NCI-H187 (cell line): ENCODE data around the gene NPAS3.

ENCODE experiments used
- DNase-seq, 2 experiments: peaks; one replicate each; lab custom pipeline; 2025; lab: John Stamatoyannopoulos, UW

The NPAS3 gene

GRCh38 chr14:33332497-33332896 is 393.8 kb downstream of the NPAS3 start:
- no peak for DNase-seq

GRCh38 chr14:33335366-33335765 is 396.7 kb downstream of the NPAS3 start:
- no peak for DNase-seq

GRCh38 chr14:33342299-33342974 is 403.8 kb downstream of the NPAS3 start:
- DNase-seq, result no peak

- DNase-seq, result no peak
These were observed 404.3 kb downstream of the NPAS3 start for GRCh38 chr14:33343016-33343415.

GRCh38 chr14:33347796-33348195 is 409.1 kb downstream of the NPAS3 start:
- DNase-seq, result no peak

GRCh38 chr14:33348510-33348909 is 409.8 kb downstream of the NPAS3 start:
- no peak for DNase-seq

- DNase-seq, result no peak
These were observed 411.2 kb downstream of the NPAS3 start for GRCh38 chr14:33349871-33350270.

GRCh38 chr14:33350366-33350990 is 411.8 kb downstream of the NPAS3 start:
- no peak for DNase-seq

- DNase-seq, result no peak
These were observed 414.1 kb downstream of the NPAS3 start for GRCh38 chr14:33352821-33353220.

GRCh38 chr14:33356181-33356580 is 417.5 kb downstream of the NPAS3 start:
- DNase-seq, result no peak

GRCh38 chr14:33357225-33358010 is 418.7 kb downstream of the NPAS3 start:
- no peak for DNase-seq

- no peak for DNase-seq
These were observed 420.7 kb downstream of the NPAS3 start for GRCh38 chr14:33359288-33359881.

- no peak for DNase-seq
These were observed 424.3 kb downstream of the NPAS3 start for GRCh38 chr14:33362934-33363333.

- DNase-seq, result no peak
These were observed 425.0 kb downstream of the NPAS3 start for GRCh38 chr14:33363682-33364081.

- no peak for DNase-seq
These were observed 425.8 kb downstream of the NPAS3 start for GRCh38 chr14:33364466-33364865.

GRCh38 chr14:33369041-33369440 is 430.4 kb downstream of the NPAS3 start:
- DNase-seq, result no peak

- no peak for DNase-seq
These were observed 431.3 kb downstream of the NPAS3 start for GRCh38 chr14:33369972-33370371.

GRCh38 chr14:33370426-33370825 is 431.7 kb downstream of the NPAS3 start:
- no peak for DNase-seq

- no peak for DNase-seq
These were observed 436.5 kb downstream of the NPAS3 start for GRCh38 chr14:33375196-33375595.

- DNase-seq, result no peak
These were observed 437.1 kb downstream of the NPAS3 start for GRCh38 chr14:33375786-33376185.

- DNase-seq, result no peak
These were observed 437.8 kb downstream of the NPAS3 start for GRCh38 chr14:33376510-33376909.

GRCh38 chr14:33377596-33378390 is 439.1 kb downstream of the NPAS3 start:
- DNase-seq, result no peak
